Neural cell (in vitro differentiated cells): ENCODE results near the gene TRAPPC4. TPM values are rescaled to one million over a fixed set of nuclear protein-coding genes. Genes with fewer than 3 reads are reported as not detected.

ENCODE experiments used
- H2AFZ ChIP-seq: fragments of 200-600, 300-800 bp; sonication (generic), shearing (Covaris generic); 2 replicates; pipeline ENCODE4 v1.6.0; 2014; ENCODE audit warnings: low read depth, mild to moderate bottlenecking, antibody characterized with exemption, low read length, moderate library complexity
- H3F3A ChIP-seq: fragments of 200-600 bp; shearing (Covaris generic); 2 replicates; pipeline ENCODE4 v1.6.1; 2016; ENCODE audit warnings: mild to moderate bottlenecking, moderate library complexity, mixed read lengths, antibody characterized with exemption, low read length; ENCODE audit not compliant: insufficient read depth, poor library complexity, severe bottlenecking
- H3K27ac ChIP-seq: fragments of 200-600, 300-800 bp; sonication (generic), shearing (Covaris generic); 2 replicates; pipeline ENCODE4 v1.5.1; 2014; ENCODE audit warnings: mild to moderate bottlenecking, low read length, moderate library complexity
- H3K27me3 ChIP-seq: fragments of 300-800, 200-600 bp; sonication (generic), shearing (Covaris generic); 2 replicates; pipeline ENCODE4 v1.6.0; 2014; ENCODE audit warnings: mild to moderate bottlenecking, low read depth, low read length, moderate library complexity; ENCODE audit not compliant: insufficient read depth
- H3K36me3 ChIP-seq: fragments of 300-800, 200-600 bp; sonication (generic), shearing (Covaris generic); 2 replicates; pipeline ENCODE4 v1.5.1; 2014; ENCODE audit warnings: mild to moderate bottlenecking, antibody characterized with exemption, low read length, moderate library complexity; ENCODE audit not compliant: insufficient read depth
- H3K4me2 ChIP-seq: fragments of 300-800, 200-600 bp; sonication (generic), shearing (Covaris generic); 2 replicates; pipeline ENCODE4 v1.6.0; 2014; ENCODE audit warnings: mild to moderate bottlenecking, low read length
- H3K4me3 ChIP-seq: fragments of 300-800, 200-600 bp; sonication (generic), shearing (Covaris generic); 2 replicates; pipeline ENCODE4 v1.5.1; 2014; ENCODE audit warnings: mild to moderate bottlenecking, low read length, moderate library complexity
- H3K79me2 ChIP-seq: fragments of 200-600 bp; shearing (Covaris generic); replicated peaks from 2 replicates; pipeline ENCODE4 v1.6.0; 2014; ENCODE audit warnings: mild to moderate bottlenecking, low read length, moderate library complexity; ENCODE audit not compliant: insufficient read depth
- H3K9ac ChIP-seq: fragments of 300-800, 200-600 bp; sonication (generic), shearing (Covaris generic); 2 replicates; pipeline ENCODE4 v1.6.1; 2016; ENCODE audit warnings: mild to moderate bottlenecking, low read length, mixed read lengths
- H3K9me2 ChIP-seq: fragments of 200-600 bp; shearing (Covaris generic); 2 replicates; pipeline ENCODE4 v1.6.1; 2016; ENCODE audit warnings: mild to moderate bottlenecking, low read length, mixed read lengths; ENCODE audit not compliant: insufficient read depth
- H3K9me3 ChIP-seq: fragments of 200-600, 300-800 bp; sonication (generic), shearing (Covaris generic); 2 replicates; pipeline ENCODE4 v1.6.1; 2016; ENCODE audit warnings: mild to moderate bottlenecking, mixed run types, low read length, moderate library complexity, mixed read lengths
- H4K20me1 ChIP-seq: fragments of 200-600 bp; shearing (Covaris generic); 2 replicates; pipeline ENCODE4 v1.6.1; 2016; ENCODE audit warnings: mild to moderate bottlenecking, mixed run types; ENCODE audit not compliant: insufficient read depth
- CTCF ChIP-seq: fragments of 450-650 bp; IDR thresholded peaks from 2 replicates; pipeline ENCODE4 v1.5.1; 2014; ENCODE audit warnings: antibody characterized with exemption, mild to moderate bottlenecking, moderate library complexity; ENCODE audit not compliant: poor library complexity, severe bottlenecking
- EP300 ChIP-seq: fragments of 450-650 bp; conservative IDR thresholded peaks from 2 replicates; pipeline ENCODE4 v1.6.1; 2014; ENCODE audit warnings: antibody characterized with exemption, mild to moderate bottlenecking, moderate library complexity; ENCODE audit not compliant: poor library complexity, severe bottlenecking
- EZH2 ChIP-seq: fragments of 200-600, 300-800 bp; shearing (Covaris generic), sonication (generic); IDR thresholded peaks from 2 replicates; pipeline ENCODE4 v1.6.1; 2014; ENCODE audit warnings: antibody characterized with exemption, low read length, borderline replicate concordance, mild to moderate bottlenecking; ENCODE audit not compliant: insufficient read depth, poor library complexity, severe bottlenecking
- MXI1 ChIP-seq: fragments of 450-650 bp; conservative IDR thresholded peaks from 2 replicates; pipeline ENCODE4 v1.6.1; 2014; ENCODE audit warnings: antibody characterized with exemption, mild to moderate bottlenecking; ENCODE audit not compliant: poor library complexity, severe bottlenecking
- POLR2AphosphoS5 ChIP-seq: IDR thresholded peaks from 2 replicates; pipeline ENCODE4 v1.6.1; 2012
- RAD21 ChIP-seq: fragments of 450-650 bp; conservative IDR thresholded peaks from 2 replicates; pipeline ENCODE4 v1.6.1; 2014; ENCODE audit warnings: antibody characterized with exemption, mild to moderate bottlenecking, moderate library complexity
- REST ChIP-seq: IDR thresholded peaks from 2 replicates; pipeline ENCODE4 v1.6.1; 2012; ENCODE audit warnings: borderline replicate concordance
- SMC3 ChIP-seq: fragments of 450-650 bp; conservative IDR thresholded peaks from 2 replicates; pipeline ENCODE4 v1.6.1; 2014; ENCODE audit warnings: antibody characterized with exemption, mild to moderate bottlenecking, moderate library complexity; ENCODE audit not compliant: poor library complexity
- TAF1 ChIP-seq: IDR thresholded peaks from 2 replicates; pipeline ENCODE4 v1.6.1; 2012; ENCODE audit warnings: low read depth
- polyA plus RNA-seq: library from polyadenylated mRNA; depleted of rRNA; stranded (reverse); fragments of >200 nt; gene quantifications from 2 replicates; pipeline ENCODE4 v1.2.3, GENCODE V29; 2014

TRAPPC4 gene
- polyA plus RNA-seq, 1 donor from 2014 or later: 276 TPM

GRCh38 chr11:118973985-118974384, 44.6 kb upstream of the TRAPPC4 start (continued):
- TF ChIP-seq CTCF: no peak
- TF ChIP-seq SMC3: no peak

- Histone ChIP-seq H3K4me2 (no peak overlapping the region), H3K79me2 (no peaks in the 10 kb centered on the region), H2AFZ (no peak overlapping the region), H3K9ac (no peak overlapping the region), H4K20me1 (no peaks in the 10 kb centered on the region), H3K9me3 (no peaks in the 10 kb centered on the region), H3K27ac (no peak overlapping the region), H3K27me3 (no peaks in the 10 kb centered on the region), H3K9me2 (no peaks in the 10 kb centered on the region), H3K36me3 (no peaks in the 10 kb centered on the region), H3K4me3 (no peak overlapping the region), H3F3A (no peaks in the 10 kb centered on the region)
- no peak for TF ChIP-seq POLR2AphosphoS5
- TF ChIP-seq EP300: no peak
- no peak for TF ChIP-seq MXI1
- no peak for TF ChIP-seq TAF1
- TF ChIP-seq EZH2: no peak
- no peak for TF ChIP-seq RAD21
- no peak for TF ChIP-seq REST
- TF ChIP-seq SMC3: no peak
- TF ChIP-seq CTCF: no peak
Observed at GRCh38 chr11:118975771-118976709, 42.5 kb upstream of the TRAPPC4 start.
